ENCODE data around the gene UGT1A7.

- TF ChIP-seq CTCF (IDR thresholded peaks at IDR 0.05), result no peak
- no peak for TF ChIP-seq POLR2A (IDR thresholded peaks at IDR 0.05)
Measured at GRCh38 chr2:233819884-233820773, 138.4 kb downstream of the UGT1A7 start.

Measured in prostate gland (tissue), 2 donors.